Mesothelial cell of epicardium (in vitro differentiated cells): ENCODE results near the gene ARX. TPM values are rescaled to one million over a fixed set of nuclear protein-coding genes. Genes with fewer than 3 reads are reported as not detected.

Experiments used
- DNase-seq, 2 experiments: peaks; one replicate each; pipeline ENCODE4 v3.0.0; 2021; ENCODE audit warnings: low spot score in 2 of 2; ENCODE audit not compliant: unreplicated experiment in 2 of 2
- H3K27ac Mint-ChIP-seq: 2 replicates; pipeline ENCODE4 v1.8.0; 2021; ENCODE audit warnings: mixed read lengths
- H3K27me3 Mint-ChIP-seq: 2 replicates; pipeline ENCODE4 v1.8.0; 2021; ENCODE audit warnings: low read depth, mixed read lengths
- H3K36me3 Mint-ChIP-seq: 2 replicates; pipeline ENCODE4 v1.8.0; 2021; ENCODE audit warnings: mixed read lengths
- H3K4me1 Mint-ChIP-seq: 2 replicates; pipeline ENCODE4 v1.8.0; 2021; ENCODE audit warnings: mixed read lengths
- H3K4me3 Mint-ChIP-seq: 2 replicates; pipeline ENCODE4 v1.8.0; 2021; ENCODE audit warnings: mild to moderate bottlenecking, moderate library complexity, mixed read lengths
- H3K9me3 Mint-ChIP-seq: 2 replicates; pipeline ENCODE4 v1.8.0; 2021; ENCODE audit warnings: mixed read lengths
- total RNA-seq: library from RNA; stranded (reverse); gene quantifications from 3 replicates; pipeline ENCODE4 v1.2.1, GENCODE V29; 2021
- TF ChIP-seq, protein P1 (sequence below): fragments of 200-600 bp; sonication (generic); IDR thresholded peaks from one replicate; pipeline ENCODE4 v1.5.0; 2021; ENCODE audit warnings: antibody characterized with exemption; ENCODE audit not compliant: unreplicated experiment

Gene ARX
- total RNA-seq, 1 donor from 2014 or later = not detected

DNA sequence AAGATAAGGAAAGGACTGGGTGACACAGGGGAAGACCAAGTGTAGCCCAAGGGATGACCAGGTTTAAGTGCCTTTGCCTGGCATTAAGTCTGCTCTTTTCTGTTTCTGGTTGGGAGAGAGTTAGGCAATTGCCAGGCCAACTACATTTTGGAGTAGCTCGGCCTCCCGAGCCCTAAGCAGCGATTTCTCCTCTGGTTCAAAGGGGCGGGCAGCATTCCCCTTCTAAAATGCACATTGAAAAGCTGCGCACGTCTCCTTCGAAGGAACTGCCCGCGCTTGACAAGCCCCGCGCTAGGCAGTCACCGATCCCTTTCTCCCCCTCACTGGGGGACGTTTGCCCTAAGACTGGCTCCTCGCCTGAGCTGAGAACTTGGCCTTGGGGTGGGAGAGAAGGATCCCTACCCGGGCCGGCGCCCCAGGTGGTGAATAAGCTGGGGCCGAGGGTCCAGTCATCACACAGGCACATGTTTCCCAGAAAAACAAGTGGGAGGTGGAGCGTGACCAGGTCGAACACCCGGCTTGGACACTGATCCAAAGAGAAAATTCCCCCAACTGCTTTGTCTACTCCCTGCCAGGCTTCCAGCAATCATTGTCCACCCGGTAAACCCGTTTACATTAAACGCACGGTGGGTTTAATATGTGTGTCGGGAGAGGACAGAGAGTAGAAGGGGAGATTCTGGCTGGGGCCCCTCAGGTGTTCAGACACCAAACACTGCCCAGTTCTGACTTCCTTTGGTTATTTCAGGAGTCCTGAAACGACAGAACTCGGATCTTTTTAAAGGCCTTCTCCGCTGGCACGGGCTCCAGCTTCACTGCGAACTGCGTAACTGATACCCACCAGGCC lies 4.0 kb downstream of the ARX start:
- Mint-ChIP-seq H3K36me3 (no peaks in the 10 kb centered on the region), H3K9me3 (no peaks in the 10 kb centered on the region), H3K27ac (no peak overlapping the region), H3K4me1 (peaks cover 8% of the 10 kb centered on the region), H3K27me3 (peaks cover 94% of the 10 kb centered on the region), H3K4me3 (no peak overlapping the region)
- TF ChIP-seq, protein P1, sequence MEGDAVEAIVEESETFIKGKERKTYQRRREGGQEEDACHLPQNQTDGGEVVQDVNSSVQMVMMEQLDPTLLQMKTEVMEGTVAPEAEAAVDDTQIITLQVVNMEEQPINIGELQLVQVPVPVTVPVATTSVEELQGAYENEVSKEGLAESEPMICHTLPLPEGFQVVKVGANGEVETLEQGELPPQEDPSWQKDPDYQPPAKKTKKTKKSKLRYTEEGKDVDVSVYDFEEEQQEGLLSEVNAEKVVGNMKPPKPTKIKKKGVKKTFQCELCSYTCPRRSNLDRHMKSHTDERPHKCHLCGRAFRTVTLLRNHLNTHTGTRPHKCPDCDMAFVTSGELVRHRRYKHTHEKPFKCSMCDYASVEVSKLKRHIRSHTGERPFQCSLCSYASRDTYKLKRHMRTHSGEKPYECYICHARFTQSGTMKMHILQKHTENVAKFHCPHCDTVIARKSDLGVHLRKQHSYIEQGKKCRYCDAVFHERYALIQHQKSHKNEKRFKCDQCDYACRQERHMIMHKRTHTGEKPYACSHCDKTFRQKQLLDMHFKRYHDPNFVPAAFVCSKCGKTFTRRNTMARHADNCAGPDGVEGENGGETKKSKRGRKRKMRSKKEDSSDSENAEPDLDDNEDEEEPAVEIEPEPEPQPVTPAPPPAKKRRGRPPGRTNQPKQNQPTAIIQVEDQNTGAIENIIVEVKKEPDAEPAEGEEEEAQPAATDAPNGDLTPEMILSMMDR = no peak
- no peak for DNase-seq

DNA sequence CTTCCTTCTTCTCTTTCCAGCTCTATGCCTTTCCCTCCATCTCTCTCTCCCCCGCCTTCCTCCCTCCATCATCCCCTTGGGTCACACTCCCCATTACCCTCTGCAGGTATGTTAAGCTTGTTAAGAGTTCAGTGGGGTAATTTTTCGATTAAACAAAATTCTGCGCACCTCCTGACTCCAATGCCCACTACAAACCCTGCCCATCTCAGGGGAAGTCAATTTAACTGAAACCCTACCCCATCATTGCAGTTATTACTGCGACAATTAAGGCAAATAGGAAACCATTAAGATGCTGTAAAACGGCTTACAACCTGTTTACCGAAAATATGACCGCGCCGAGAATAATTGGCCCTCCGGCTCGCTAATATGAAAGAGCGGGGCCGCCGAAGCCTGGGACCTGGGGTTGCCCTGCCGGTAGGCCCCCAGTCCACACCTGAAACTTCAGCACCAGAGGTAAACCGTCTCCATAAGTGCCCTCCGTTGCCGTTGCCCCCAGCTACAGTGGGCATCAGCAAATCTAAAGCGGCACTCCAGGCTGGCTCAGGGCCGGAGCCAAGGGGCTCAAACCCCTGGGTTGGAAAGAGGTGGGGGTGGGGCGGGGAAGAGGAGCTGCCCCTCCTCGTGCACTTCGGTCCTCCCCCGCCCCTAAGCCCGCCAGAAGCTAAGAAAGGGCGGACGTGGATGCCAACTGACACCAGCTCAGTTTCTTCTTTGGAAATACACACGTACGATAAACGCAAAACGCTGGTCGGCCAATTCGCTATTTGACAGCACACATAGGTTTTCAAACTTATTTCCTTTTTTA lies 4.8 kb downstream of the ARX start:
- H3K36me3 Mint-ChIP-seq = no peaks in the 10 kb centered on the region
- TF ChIP-seq, protein P1 = no peak
- no peak overlapping the region for H3K4me3 Mint-ChIP-seq
- peaks cover 94% of the 10 kb centered on the region for H3K27me3 Mint-ChIP-seq
- DNase-seq = no peak
- H3K9me3 Mint-ChIP-seq = no peaks in the 10 kb centered on the region
- no peak overlapping the region for H3K27ac Mint-ChIP-seq
- H3K4me1 Mint-ChIP-seq = peaks cover 10% of the 10 kb centered on the region

DNA sequence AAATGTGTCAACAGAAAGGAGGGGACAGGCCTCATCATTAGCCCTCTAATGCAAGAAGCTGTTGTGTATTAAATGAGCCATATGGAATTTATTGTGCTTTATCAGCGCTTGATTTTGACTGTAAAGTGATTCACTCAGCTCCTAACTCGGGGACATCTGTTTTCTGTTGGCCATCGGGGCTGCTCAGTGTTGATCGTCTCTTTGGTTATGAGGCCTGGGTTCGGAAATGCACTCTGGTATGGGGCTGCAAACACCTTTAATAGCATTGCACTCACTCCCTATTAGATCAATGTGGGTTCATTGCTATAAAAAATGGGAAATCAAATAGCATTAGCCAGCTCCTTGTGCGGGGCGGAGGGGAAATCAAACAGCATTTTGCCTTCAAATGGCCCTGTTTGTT lies 6.4 kb downstream of the ARX start:
- Mint-ChIP-seq H3K36me3 (no peaks in the 10 kb centered on the region), H3K4me1 (peaks cover 13% of the 10 kb centered on the region), H3K27me3 (peaks cover 92% of the 10 kb centered on the region), H3K27ac (no peak overlapping the region), H3K9me3 (no peaks in the 10 kb centered on the region), H3K4me3 (no peak overlapping the region)
- TF ChIP-seq, protein P1 = no peak
- no peak for DNase-seq

DNA sequence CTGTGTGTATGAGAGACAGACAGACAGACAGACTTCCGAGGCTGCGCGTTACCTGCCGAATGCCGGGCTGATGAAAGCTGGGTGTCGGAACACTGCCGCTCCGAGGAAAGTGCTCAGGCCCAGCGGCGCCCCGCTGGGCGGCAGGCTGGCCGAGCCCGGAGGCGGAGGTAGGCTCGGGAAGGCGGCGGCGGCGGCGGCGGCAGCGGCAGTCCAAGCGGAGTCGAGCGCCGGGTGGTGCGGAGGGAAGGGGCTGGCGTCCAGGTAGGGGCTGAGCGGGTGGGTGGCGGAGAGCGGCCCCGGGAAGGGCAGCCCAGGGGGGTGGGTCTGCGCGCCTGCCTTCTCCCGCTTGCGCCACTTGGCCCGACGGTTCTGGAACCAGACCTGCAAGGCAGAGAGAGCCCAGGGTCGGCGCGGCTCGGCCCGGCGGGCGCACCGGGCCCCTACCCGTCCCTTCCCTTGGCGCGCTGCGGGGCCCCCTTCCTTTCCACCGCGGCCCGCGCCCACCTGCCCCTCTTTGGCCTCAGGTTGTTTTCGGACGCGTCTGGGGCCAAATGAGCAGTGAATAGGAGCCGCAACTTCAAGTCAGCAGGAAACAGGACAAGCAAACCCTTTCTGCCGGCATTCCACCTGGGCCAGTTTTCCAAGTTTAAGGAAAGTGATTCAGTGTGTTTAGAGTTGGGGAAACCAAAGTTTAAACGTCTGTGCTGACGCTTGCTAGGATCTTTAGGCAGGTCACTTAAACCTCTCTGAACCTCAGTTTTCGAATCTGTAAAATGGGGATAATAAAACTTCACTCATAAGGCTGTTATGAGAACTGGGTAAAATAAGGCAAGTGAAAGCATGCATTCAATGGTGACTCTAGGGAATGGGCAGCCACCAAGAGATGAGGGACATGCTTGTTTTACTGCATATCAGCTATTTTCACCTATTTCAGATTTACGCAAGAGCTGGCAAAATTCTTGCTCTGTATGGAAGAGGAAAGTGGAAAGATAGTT lies 8.4 kb downstream of the ARX start:
- H3K27ac Mint-ChIP-seq = no peak overlapping the region
- no peaks in the 10 kb centered on the region for H3K9me3 Mint-ChIP-seq
- DNase-seq = peak in 1 of 2 experiments; percentile 49
- H3K27me3 Mint-ChIP-seq = peaks cover 96% of the 10 kb centered on the region
- TF ChIP-seq, protein P1 = no peak
- no peak overlapping the region for H3K4me3 Mint-ChIP-seq
- peaks cover 2% of the 10 kb centered on the region for H3K36me3 Mint-ChIP-seq
- peaks cover 19% of the 10 kb centered on the region for H3K4me1 Mint-ChIP-seq

DNA sequence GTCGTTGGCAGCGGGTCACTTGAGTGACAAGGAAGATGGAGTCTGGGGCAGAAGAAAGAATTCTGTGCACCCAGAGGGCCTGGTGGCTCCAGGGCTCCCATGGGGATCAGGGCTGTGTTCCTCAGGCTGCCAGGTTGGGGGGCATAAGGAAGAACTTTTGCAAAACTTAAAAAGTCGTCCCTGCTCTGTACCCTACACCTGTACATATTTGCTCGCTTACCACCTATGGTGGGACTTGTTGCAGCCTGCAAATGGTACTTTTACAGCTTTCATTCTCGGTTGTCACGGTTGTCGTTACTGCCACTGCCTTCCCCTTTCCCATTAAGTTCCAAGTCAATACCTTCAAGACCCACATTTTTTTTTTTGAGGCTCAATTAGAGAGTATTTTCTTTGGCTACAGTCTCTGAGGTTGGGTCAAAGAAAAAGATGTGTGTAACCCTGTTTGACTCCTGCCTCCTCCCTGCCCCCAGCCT lies 9.1 kb downstream of the ARX start:
- Mint-ChIP-seq H3K9me3 (no peaks in the 10 kb centered on the region), H3K27ac (no peak overlapping the region), H3K4me1 (peaks cover 19% of the 10 kb centered on the region), H3K36me3 (peaks cover 2% of the 10 kb centered on the region), H3K4me3 (no peak overlapping the region), H3K27me3 (peaks cover 94% of the 10 kb centered on the region)
- TF ChIP-seq, protein P1 = no peak
- no peak for DNase-seq
